DND-41 (cell line): ENCODE measurements around the gene PDE4B.

Experiments
- EZH2 ChIP-seq: IDR thresholded peaks from 3 replicates; pipeline ENCODE4 v1.6.1; 2012; ENCODE audit warnings: borderline replicate concordance, low read depth, mild to moderate bottlenecking, moderate library complexity, low read length, inconsistent platforms; ENCODE audit not compliant: severe bottlenecking
- TF ChIP-seq, protein P1 (sequence below): IDR thresholded peaks from 2 replicates; pipeline ENCODE4 v1.5.1; 2012; ENCODE audit warnings: borderline replicate concordance, low read length, moderate library complexity, mild to moderate bottlenecking; ENCODE audit not compliant: poor library complexity, severe bottlenecking; ENCODE audit errors: extremely low read depth

DNA sequence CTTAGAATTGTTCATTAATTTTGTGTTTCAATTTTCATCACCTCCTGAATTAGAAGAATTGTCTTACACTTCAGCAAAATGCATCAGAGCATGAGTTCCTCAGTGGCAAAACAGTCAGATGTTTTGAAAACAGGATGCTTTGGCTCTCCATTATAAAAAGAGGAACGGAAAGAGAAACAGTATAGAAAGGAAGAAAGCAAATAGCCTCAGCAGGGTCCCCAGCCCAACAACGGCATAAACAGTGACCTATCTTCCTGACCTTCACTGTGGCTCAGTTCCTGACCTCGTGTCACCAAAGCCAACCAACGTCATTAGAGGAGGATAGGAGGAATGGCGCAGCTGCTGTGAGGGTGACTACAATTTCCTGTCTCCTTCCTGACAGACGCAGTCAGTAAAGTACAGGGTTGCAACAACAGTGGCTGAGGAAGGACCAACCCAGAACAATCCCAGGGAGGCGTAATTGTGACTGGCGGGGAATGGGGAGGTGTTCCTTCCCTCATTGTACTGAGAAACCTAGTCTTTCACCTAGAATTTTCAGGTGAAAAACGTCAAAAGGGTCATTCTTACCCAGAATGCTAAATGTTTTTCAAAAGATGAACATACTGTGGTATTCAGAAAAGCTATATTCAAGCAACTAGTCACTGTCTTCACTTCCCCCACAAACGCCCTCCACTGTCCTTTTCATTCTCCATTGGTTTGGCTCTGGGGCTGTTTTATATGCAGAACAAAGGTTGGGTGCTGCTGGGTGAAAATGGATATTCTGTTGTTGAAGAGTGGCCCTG lies 543.4 kb downstream of the PDE4B start:
- TF ChIP-seq, protein P1, sequence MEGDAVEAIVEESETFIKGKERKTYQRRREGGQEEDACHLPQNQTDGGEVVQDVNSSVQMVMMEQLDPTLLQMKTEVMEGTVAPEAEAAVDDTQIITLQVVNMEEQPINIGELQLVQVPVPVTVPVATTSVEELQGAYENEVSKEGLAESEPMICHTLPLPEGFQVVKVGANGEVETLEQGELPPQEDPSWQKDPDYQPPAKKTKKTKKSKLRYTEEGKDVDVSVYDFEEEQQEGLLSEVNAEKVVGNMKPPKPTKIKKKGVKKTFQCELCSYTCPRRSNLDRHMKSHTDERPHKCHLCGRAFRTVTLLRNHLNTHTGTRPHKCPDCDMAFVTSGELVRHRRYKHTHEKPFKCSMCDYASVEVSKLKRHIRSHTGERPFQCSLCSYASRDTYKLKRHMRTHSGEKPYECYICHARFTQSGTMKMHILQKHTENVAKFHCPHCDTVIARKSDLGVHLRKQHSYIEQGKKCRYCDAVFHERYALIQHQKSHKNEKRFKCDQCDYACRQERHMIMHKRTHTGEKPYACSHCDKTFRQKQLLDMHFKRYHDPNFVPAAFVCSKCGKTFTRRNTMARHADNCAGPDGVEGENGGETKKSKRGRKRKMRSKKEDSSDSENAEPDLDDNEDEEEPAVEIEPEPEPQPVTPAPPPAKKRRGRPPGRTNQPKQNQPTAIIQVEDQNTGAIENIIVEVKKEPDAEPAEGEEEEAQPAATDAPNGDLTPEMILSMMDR, result no peak
- no peak for TF ChIP-seq EZH2
